DOHH2 (cell line): ENCODE measurements around the gene SLC45A3.

Experiments used
- H3F3A ChIP-seq: fragments of 200-600 bp; sonication (generic), shearing (Covaris generic); 2 replicates; pipeline ENCODE4 v1.6.0; 2016; ENCODE audit warnings: antibody characterized with exemption, mild to moderate bottlenecking; ENCODE audit not compliant: control insufficient read depth, insufficient read depth
- H3K27ac ChIP-seq: fragments of 200-600 bp; sonication (generic); 2 replicates; pipeline ENCODE4 v1.5.1; 2014; ENCODE audit warnings: low read depth, mild to moderate bottlenecking, low read length, moderate library complexity
- H3K27me3 ChIP-seq: fragments of 200-600 bp; sonication (generic); 2 replicates; pipeline ENCODE4 v1.6.1; 2014; ENCODE audit warnings: mild to moderate bottlenecking, low read length, mixed read lengths; ENCODE audit not compliant: control insufficient read depth
- H3K36me3 ChIP-seq: fragments of 200-600 bp; sonication (generic); 2 replicates; pipeline ENCODE4 v1.6.1; 2014; ENCODE audit warnings: mild to moderate bottlenecking, low read length, moderate library complexity, mixed read lengths; ENCODE audit not compliant: control insufficient read depth
- H3K4me1 ChIP-seq: fragments of 200-600 bp; sonication (generic); 2 replicates; pipeline ENCODE4 v1.6.1; 2014; ENCODE audit warnings: mild to moderate bottlenecking, low read length, mixed read lengths; ENCODE audit not compliant: control insufficient read depth
- H3K4me2 ChIP-seq: fragments of 200-600 bp; sonication (generic); 2 replicates; pipeline ENCODE4 v1.6.0; 2014; ENCODE audit warnings: mild to moderate bottlenecking, low read length, moderate library complexity
- H3K4me3 ChIP-seq: fragments of 200-600 bp; sonication (generic); 2 replicates; pipeline ENCODE4 v1.5.1; 2014; ENCODE audit warnings: mild to moderate bottlenecking, low read length, mixed read lengths
- H3K79me2 ChIP-seq: fragments of 200-600 bp; sonication (generic); 2 replicates; pipeline ENCODE4 v1.6.1; 2014; ENCODE audit warnings: mild to moderate bottlenecking, low read length, mixed read lengths; ENCODE audit not compliant: control insufficient read depth
- H3K9me2 ChIP-seq: fragments of 200-600 bp; sonication (generic); replicated peaks from 2 replicates; pipeline ENCODE4 v1.6.1; 2014; ENCODE audit warnings: mild to moderate bottlenecking, low read length, mixed read lengths; ENCODE audit not compliant: control insufficient read depth
- H3K9me3 ChIP-seq: fragments of 200-600 bp; sonication (generic); 2 replicates; pipeline ENCODE4 v1.6.1; 2014; ENCODE audit warnings: antibody characterized with exemption, low read length, mixed read lengths; ENCODE audit not compliant: control insufficient read depth, insufficient read depth
- H4K20me1 ChIP-seq: fragments of 200-600 bp; sonication (generic); 2 replicates; pipeline ENCODE4 v1.6.0; 2014; ENCODE audit warnings: low read depth, mild to moderate bottlenecking, antibody characterized with exemption, low read length, moderate library complexity; ENCODE audit not compliant: control insufficient read depth, insufficient read depth
- EZH2phosphoT487 ChIP-seq: fragments of 200-600 bp; sonication (generic); IDR thresholded peaks from 2 replicates; pipeline ENCODE4 v1.6.1; 2017; ENCODE audit warnings: borderline replicate concordance, mild to moderate bottlenecking, antibody characterized with exemption, low read length, moderate library complexity, mixed read lengths
- TF ChIP-seq, protein P1 (sequence below): fragments of 200-600 bp; sonication (generic); IDR thresholded peaks from one replicate; pipeline ENCODE4 v1.5.1; 2014; ENCODE audit warnings: antibody characterized with exemption, mild to moderate bottlenecking, low read depth, low read length; ENCODE audit not compliant: poor library complexity, severe bottlenecking

Gene SLC45A3

DNA sequence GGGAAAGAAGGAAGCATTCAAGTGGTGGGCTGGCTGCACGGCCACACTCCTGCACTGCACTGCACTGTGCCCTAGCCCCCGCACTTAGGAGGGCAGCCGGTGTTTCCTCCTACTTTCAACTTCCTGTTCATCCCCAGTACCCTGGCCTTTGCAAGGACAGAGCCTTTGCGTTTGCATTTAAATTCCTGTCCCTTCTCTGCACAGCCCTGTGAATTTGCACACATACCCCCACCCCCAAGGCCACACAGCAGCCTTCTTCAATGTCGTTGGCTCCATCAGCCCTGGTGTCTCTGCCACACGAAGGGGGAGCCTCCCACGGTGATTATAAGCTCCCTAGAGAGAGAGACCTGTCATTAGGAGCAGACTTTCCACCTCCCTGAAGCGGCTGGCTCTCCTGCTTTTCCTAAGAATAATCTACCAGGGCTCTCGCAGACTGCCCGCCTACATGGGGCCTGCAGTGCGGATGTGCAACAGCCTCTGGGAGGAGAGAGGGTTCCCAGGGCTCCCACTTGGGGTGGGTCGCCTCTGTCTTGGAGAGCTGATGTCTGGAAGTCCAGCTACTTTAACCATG lies 13.2 kb upstream of the SLC45A3 start:
- Histone ChIP-seq H3K4me1 (peaks cover 15% of the 10 kb centered on the region), H3K27ac (no peak overlapping the region), H4K20me1 (no peaks in the 10 kb centered on the region), H3K4me3 (peak overlapping the region; percentile 15; the same call in 1 of the 2 replicates), H3K36me3 (no peaks in the 10 kb centered on the region), H3F3A (no peaks in the 10 kb centered on the region; the same call in 1 of the 2 replicates), H3K4me2 (peak overlapping the region; percentile 44), H3K9me3 (no peaks in the 10 kb centered on the region), H3K9me2 (no peaks in the 10 kb centered on the region), H3K79me2 (no peaks in the 10 kb centered on the region), H3K27me3 (0 out of 2 replicates have a peak, but pooled peaks cover 2% of the 10 kb centered on the region)
- TF ChIP-seq EZH2phosphoT487: no peak
- TF ChIP-seq, protein P1, sequence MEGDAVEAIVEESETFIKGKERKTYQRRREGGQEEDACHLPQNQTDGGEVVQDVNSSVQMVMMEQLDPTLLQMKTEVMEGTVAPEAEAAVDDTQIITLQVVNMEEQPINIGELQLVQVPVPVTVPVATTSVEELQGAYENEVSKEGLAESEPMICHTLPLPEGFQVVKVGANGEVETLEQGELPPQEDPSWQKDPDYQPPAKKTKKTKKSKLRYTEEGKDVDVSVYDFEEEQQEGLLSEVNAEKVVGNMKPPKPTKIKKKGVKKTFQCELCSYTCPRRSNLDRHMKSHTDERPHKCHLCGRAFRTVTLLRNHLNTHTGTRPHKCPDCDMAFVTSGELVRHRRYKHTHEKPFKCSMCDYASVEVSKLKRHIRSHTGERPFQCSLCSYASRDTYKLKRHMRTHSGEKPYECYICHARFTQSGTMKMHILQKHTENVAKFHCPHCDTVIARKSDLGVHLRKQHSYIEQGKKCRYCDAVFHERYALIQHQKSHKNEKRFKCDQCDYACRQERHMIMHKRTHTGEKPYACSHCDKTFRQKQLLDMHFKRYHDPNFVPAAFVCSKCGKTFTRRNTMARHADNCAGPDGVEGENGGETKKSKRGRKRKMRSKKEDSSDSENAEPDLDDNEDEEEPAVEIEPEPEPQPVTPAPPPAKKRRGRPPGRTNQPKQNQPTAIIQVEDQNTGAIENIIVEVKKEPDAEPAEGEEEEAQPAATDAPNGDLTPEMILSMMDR: no peak

DNA sequence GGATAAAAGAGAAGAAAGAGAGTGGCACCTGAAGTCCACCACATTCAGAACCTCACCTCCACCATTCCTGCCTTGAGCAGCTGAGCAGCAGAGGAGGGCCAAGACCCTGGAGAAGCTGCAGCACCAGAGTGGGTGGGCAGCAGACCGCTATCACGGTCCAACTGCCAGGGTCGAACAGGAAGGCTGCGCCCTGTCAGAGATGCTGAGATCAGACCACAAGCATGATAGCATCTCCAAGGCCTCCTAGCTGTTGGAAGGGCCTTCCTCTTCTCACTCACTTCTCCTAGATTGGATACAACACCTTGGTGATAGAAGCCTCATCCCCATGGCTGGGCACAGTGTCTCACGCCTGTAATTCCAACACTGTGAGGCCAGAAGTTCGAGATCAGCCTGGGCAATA lies 12.1 kb upstream of the SLC45A3 start:
- Histone ChIP-seq H3K4me1 (peaks cover 15% of the 10 kb centered on the region), H3K9me3 (no peaks in the 10 kb centered on the region), H3K4me2 (no peak overlapping the region), H3K9me2 (no peaks in the 10 kb centered on the region), H3F3A (no peaks in the 10 kb centered on the region; the same call in 1 of the 2 replicates), H3K79me2 (no peaks in the 10 kb centered on the region), H4K20me1 (no peaks in the 10 kb centered on the region), H3K4me3 (no peak overlapping the region), H3K36me3 (no peaks in the 10 kb centered on the region), H3K27me3 (peaks cover 12% of the 10 kb centered on the region), H3K27ac (no peak overlapping the region)
- TF ChIP-seq EZH2phosphoT487: no peak
- TF ChIP-seq, protein P1: no peak

DNA sequence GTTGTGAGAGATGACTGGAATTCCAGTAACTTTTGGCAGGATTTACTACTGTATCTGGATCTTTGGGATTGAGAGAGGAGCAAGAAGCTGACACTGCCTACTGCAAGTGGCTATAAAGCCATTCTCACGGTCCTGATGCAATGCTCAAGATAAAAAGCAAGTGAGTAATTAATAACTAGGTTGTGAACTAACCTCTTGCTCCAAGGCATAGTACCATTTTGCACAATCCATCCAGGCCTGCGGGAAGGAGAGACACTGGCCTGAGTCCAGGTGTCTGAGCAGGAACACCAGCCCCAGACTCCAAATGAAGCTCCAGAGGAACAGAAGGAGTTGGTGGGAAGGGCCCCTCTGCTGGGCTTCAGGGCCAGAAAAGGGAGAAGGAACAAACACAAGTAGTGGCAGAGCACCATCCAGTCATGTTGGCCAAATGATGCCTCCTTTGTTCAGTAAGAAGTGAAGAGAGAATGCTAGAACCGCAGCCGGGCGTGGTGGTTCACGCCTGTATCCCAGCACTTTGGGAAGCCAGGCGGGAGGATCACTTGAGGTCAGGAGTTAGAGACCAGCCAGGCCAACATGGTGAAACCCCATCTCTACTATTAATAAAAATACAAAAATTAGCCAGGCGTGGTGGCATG lies 9.9 kb upstream of the SLC45A3 start:
- Histone ChIP-seq H3K36me3 (no peaks in the 10 kb centered on the region), H3K9me2 (no peaks in the 10 kb centered on the region)

More for the DNA sequence above, 9.9 kb upstream of the SLC45A3 start:
- no peak overlapping the region for H3K4me2 ChIP-seq
- H3F3A ChIP-seq: no peaks in the 10 kb centered on the region; the same call in 1 of the 2 replicates
- peaks cover 12% of the 10 kb centered on the region for H3K27me3 ChIP-seq
- no peak for TF ChIP-seq EZH2phosphoT487
- TF ChIP-seq, protein P1: no peak
- no peak overlapping the region for H3K4me3 ChIP-seq
- H3K27ac ChIP-seq: no peak overlapping the region
- H3K9me3 ChIP-seq: no peaks in the 10 kb centered on the region
- peaks cover 15% of the 10 kb centered on the region for H3K4me1 ChIP-seq
- H3K79me2 ChIP-seq: no peaks in the 10 kb centered on the region
- H4K20me1 ChIP-seq: no peaks in the 10 kb centered on the region
